Measurements from ENCODE around the gene CEBPE. TPM values are rescaled to one million over a fixed set of nuclear protein-coding genes. Genes with fewer than 3 reads are reported as not detected.

The CEBPE gene
- total RNA-seq, 4 donors from 2014 or later = not detected

DNA sequence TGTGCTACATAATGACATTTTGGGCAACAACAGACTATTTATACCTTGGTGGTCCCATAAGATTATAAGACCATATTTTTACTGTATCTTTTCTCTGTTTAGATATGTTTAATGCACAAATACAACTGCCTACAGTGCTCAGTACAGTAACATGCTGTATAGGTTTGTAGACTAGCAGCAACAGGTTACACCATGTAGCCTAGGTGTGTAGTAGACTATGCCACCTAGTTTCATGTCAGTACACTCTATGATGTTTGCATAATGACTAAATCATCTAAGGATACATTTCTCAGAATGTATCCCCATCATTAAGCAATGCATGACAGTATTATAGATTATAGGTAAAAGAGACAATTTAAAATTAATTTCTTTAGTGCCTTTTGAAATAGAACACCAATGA, 30.7 kb upstream of the CEBPE start:
- DNase-seq = no peak
- no peaks in the 10 kb centered on the region for H3K27me3 ChIP-seq
- H3K9me3 ChIP-seq = no peaks in the 10 kb centered on the region
- no peak overlapping the region for H3K4me3 ChIP-seq (replicated peaks in 1 of 3)
- H3K36me3 ChIP-seq = no peaks in the 10 kb centered on the region
- intact Hi-C loops (cut with DNase I) = no loop called here
- TF ChIP-seq POLR2A (IDR thresholded peaks at IDR 0.05) = no peak
- TF ChIP-seq, protein P1, sequence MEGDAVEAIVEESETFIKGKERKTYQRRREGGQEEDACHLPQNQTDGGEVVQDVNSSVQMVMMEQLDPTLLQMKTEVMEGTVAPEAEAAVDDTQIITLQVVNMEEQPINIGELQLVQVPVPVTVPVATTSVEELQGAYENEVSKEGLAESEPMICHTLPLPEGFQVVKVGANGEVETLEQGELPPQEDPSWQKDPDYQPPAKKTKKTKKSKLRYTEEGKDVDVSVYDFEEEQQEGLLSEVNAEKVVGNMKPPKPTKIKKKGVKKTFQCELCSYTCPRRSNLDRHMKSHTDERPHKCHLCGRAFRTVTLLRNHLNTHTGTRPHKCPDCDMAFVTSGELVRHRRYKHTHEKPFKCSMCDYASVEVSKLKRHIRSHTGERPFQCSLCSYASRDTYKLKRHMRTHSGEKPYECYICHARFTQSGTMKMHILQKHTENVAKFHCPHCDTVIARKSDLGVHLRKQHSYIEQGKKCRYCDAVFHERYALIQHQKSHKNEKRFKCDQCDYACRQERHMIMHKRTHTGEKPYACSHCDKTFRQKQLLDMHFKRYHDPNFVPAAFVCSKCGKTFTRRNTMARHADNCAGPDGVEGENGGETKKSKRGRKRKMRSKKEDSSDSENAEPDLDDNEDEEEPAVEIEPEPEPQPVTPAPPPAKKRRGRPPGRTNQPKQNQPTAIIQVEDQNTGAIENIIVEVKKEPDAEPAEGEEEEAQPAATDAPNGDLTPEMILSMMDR (IDR thresholded peaks at IDR 0.05) = no peak
- peaks cover 9 to 13% of the 10 kb centered on the region in 2 donors for H3K4me1 ChIP-seq
- H3K27ac ChIP-seq = no peak overlapping the region

DNA sequence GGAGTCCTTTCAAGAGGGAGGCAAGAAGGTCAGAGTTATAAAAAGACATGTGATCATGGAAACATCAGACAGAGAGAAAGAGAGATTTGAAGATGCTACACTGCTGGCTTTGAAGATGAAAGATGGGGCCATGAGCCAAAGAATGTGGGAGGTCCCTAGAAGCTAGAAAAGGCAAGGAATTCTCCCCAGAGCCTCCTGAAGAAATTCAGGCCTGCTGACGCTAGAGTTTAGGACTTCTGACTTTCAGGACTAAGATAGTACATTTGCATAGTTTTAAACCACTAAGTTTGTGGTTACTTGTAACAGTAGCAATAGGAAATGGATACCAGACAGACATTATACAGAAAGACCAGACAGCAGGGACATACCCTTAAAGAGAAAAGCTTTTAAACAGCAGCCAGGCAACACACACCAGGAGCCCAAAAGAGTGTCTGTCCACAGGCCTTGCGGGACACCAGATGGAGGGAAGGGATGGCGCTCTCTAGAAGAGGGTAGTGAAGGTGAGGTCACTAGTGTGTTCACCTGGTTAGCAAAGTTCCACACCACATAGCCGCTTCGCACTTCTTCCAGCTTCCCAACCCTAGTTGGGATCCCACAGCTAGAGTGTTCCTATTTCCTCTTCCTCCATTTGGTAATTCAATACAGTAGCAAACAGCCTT, 29.7 kb upstream of the CEBPE start:
- H3K27me3 ChIP-seq = no peaks in the 10 kb centered on the region
- no peaks in the 10 kb centered on the region for H3K9me3 ChIP-seq
- H3K4me1 ChIP-seq = peaks cover 4 to 5% of the 10 kb centered on the region in 2 donors
- H3K4me3 ChIP-seq (replicated peaks in 1 of 3) = no peak overlapping the region
- no peak for DNase-seq
- TF ChIP-seq, protein P1 (IDR thresholded peaks at IDR 0.05) = no peak
- TF ChIP-seq POLR2A (IDR thresholded peaks at IDR 0.05) = no peak
- no peak overlapping the region for H3K27ac ChIP-seq
- WGBS, 2 donors = 94 to 97% methylated on average over 5 of the region's 5 CpGs
- H3K36me3 ChIP-seq = no peaks in the 10 kb centered on the region
- intact Hi-C loops (cut with DNase I) = no loop called here

DNA sequence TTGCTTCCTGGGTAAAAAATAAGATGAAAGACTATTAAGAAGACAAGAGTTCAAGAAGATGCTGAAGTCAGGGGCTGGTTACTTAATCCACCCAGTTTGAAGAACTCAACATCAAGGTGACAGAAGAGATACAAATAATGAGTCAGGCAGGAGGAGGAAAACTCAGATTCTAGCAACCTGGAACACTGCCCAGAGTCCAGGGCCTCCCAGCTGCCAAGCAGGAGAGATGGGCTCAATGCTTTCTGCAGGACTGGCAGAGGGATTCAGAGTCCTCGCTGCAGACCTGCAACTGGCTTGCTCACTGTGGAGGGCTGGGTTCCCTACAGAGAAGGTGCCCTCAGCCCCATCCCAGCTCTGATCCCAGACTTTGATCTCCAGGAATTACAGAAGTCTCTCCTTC, 28.6 kb upstream of the CEBPE start:
- WGBS, 2 donors = 63 to 80% methylated on average over 1 of the region's 1 CpG
- no peaks in the 10 kb centered on the region for H3K36me3 ChIP-seq
- intact Hi-C loops (cut with DNase I) = no loop called here
- H3K27ac ChIP-seq = no peak overlapping the region
- H3K4me3 ChIP-seq (replicated peaks in 1 of 3) = no peak overlapping the region
- H3K27me3 ChIP-seq = no peaks in the 10 kb centered on the region
- H3K4me1 ChIP-seq = peaks cover 0 to 4% of the 10 kb centered on the region in 2 donors
- TF ChIP-seq, protein P1 (IDR thresholded peaks at IDR 0.05) = no peak
- no peak for TF ChIP-seq POLR2A (IDR thresholded peaks at IDR 0.05)
- H3K9me3 ChIP-seq = no peaks in the 10 kb centered on the region
- peak; percentile 29 to 55 for DNase-seq

DNA sequence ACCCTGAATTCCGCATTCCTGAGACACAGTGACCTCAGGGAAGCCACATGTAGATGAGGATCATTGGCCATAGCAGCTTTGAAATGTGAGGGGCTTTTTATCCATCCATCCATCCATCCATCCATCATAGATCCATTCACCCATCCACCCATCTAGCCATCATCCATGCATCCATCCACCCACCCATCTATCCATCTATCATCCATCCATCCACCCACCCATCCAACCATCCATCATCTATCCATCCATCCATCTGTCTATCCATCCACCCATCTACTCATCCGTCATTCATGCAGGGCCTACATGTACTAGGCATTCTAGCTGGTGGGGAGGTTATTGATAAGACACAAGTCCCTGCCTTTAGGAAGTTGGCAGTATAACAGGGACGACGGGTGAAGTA, 27.9 kb upstream of the CEBPE start:
- DNase-seq = no peak
- H3K4me1 ChIP-seq = peaks cover 0 to 6% of the 10 kb centered on the region in 2 donors
- WGBS, 2 donors = 90 to 94% methylated on average over 4 of the region's 4 CpGs
- TF ChIP-seq, protein P1 (IDR thresholded peaks at IDR 0.05) = no peak
- TF ChIP-seq POLR2A (IDR thresholded peaks at IDR 0.05) = no peak
- H3K27ac ChIP-seq = peak overlapping the region in 1 of 3 donors; percentile 49
- H3K36me3 ChIP-seq = no peaks in the 10 kb centered on the region
- H3K4me3 ChIP-seq (replicated peaks in 1 of 3) = no peak overlapping the region
- no peaks in the 10 kb centered on the region for H3K9me3 ChIP-seq
- no peaks in the 10 kb centered on the region for H3K27me3 ChIP-seq
- intact Hi-C loops (cut with DNase I) = no loop called here

DNA sequence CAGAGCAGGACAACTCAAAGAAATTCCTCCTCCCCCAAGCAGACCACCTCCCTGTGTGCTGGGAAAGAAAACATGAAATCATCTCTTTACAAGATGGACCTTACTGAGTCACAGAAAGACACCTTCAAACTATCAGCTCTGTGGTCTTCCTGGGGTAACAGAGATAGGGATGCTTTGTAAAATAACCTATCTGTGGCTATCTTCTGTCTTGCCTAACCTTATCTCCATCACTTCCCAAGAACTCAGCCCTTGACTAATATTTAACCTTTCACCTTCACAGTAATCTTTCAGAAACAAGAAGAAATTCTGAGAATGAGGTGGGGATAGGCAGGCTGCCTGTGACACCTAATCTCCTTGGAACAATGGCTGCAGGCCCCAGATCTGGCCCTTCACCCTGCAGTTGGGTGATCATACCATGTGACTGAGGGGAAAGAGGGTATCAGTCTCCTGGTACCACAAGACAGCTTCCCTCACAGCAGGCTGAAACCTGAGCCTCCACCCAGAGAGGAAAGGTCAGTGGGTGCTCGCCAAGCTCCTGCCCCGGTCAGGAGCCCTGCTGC, 27.4 kb upstream of the CEBPE start:
- TF ChIP-seq POLR2A (IDR thresholded peaks at IDR 0.05) = no peak
- TF ChIP-seq, protein P1 (IDR thresholded peaks at IDR 0.05) = no peak
- peak overlapping the region in 2 of 3 donors; percentile 25 to 49 for H3K27ac ChIP-seq
- WGBS, 2 donors = 83% methylated on average over 2 of the region's 2 CpGs; no CpG with 5 or more reads in 1 of the 2 donors
- no peaks in the 10 kb centered on the region for H3K27me3 ChIP-seq
- H3K36me3 ChIP-seq = no peaks in the 10 kb centered on the region
- no peak overlapping the region for H3K4me3 ChIP-seq (replicated peaks in 1 of 3)
- H3K4me1 ChIP-seq = peaks cover 0 to 9% of the 10 kb centered on the region in 2 donors
- H3K9me3 ChIP-seq = no peaks in the 10 kb centered on the region
- intact Hi-C loops (cut with DNase I) = no loop called here
- no peak for DNase-seq
